RWPE2 (cell line): Measurements from ENCODE around the gene SLC2A8.

ENCODE experiments used
- ATAC-seq: fragments of 200-7000 bp; cut with Tn5 transposase; 3 replicates; pipeline ENCODE4 v1.9.1; 2021; ENCODE audit warnings: low read depth
- DNase-seq: peaks from one replicate; pipeline ENCODE4 v3.0.0-alpha.2; 2020; ENCODE audit warnings: low spot score
- H3K27ac ChIP-seq: fragments of 450-650 bp; 2 replicates; pipeline ENCODE4 v1.5.1; 2017; ENCODE audit warnings: mild to moderate bottlenecking; ENCODE audit not compliant: poor library complexity, severe bottlenecking
- H3K27me3 ChIP-seq: fragments of 250-450 bp; sonication (Bioruptor Pico); 2 replicates; pipeline ENCODE4 v1.5.1; 2021; ENCODE audit warnings: mild to moderate bottlenecking, moderate library complexity; ENCODE audit not compliant: insufficient read depth, poor library complexity, severe bottlenecking
- H3K36me3 ChIP-seq: fragments of 250-450 bp; sonication (Bioruptor Pico); 2 replicates; pipeline ENCODE4 v1.5.1; 2020; ENCODE audit warnings: low read depth, mild to moderate bottlenecking, moderate library complexity
- H3K4me1 ChIP-seq: fragments of 250-450 bp; sonication (Bioruptor Pico); 2 replicates; pipeline ENCODE4 v1.5.1; 2021; ENCODE audit warnings: mild to moderate bottlenecking, moderate library complexity; ENCODE audit not compliant: insufficient read depth, poor library complexity, severe bottlenecking
- H3K4me3 ChIP-seq: fragments of 250-450 bp; sonication (Bioruptor Pico); 2 replicates; pipeline ENCODE4 v1.5.1; 2021; ENCODE audit warnings: mild to moderate bottlenecking, moderate library complexity; ENCODE audit not compliant: severe bottlenecking
- H3K9me3 ChIP-seq: fragments of 250-450 bp; sonication (Bioruptor Pico); 2 replicates; pipeline ENCODE4 v1.5.1; 2021; ENCODE audit warnings: mild to moderate bottlenecking, moderate library complexity; ENCODE audit not compliant: severe bottlenecking
- TF ChIP-seq, protein P1 (sequence below): fragments of 450-650 bp; IDR thresholded peaks from one replicate; pipeline ENCODE4 v1.5.1; 2017; ENCODE audit warnings: mild to moderate bottlenecking, moderate library complexity; ENCODE audit not compliant: poor library complexity, severe bottlenecking

Gene SLC2A8

DNA sequence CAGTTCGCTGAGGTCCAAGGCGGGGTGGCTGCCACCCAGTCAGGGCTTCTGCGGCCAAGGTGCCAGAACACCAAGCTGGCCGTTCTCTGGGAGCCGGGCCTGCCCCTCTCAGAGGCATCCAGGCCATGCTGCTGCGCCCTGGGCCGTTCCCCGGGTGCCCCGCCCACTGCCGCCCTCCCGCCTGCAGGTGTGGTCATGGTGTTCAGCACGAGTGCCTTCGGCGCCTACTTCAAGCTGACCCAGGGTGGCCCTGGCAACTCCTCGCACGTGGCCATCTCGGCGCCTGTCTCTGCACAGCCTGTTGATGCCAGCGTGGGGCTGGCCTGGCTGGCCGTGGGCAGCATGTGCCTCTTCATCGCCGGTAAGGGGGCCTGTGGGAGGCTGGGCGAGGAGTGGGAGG, 7.7 kb downstream of the SLC2A8 start:
- H3K36me3 ChIP-seq = no peaks in the 10 kb centered on the region; the same call in 1 of the 2 replicates
- DNase-seq = no peak
- H3K4me3 ChIP-seq = no peak overlapping the region
- no peak overlapping the region for H3K27ac ChIP-seq
- H3K4me1 ChIP-seq = no peaks in the 10 kb centered on the region
- no peaks in the 10 kb centered on the region for H3K9me3 ChIP-seq
- no peak for ATAC-seq
- TF ChIP-seq, protein P1, sequence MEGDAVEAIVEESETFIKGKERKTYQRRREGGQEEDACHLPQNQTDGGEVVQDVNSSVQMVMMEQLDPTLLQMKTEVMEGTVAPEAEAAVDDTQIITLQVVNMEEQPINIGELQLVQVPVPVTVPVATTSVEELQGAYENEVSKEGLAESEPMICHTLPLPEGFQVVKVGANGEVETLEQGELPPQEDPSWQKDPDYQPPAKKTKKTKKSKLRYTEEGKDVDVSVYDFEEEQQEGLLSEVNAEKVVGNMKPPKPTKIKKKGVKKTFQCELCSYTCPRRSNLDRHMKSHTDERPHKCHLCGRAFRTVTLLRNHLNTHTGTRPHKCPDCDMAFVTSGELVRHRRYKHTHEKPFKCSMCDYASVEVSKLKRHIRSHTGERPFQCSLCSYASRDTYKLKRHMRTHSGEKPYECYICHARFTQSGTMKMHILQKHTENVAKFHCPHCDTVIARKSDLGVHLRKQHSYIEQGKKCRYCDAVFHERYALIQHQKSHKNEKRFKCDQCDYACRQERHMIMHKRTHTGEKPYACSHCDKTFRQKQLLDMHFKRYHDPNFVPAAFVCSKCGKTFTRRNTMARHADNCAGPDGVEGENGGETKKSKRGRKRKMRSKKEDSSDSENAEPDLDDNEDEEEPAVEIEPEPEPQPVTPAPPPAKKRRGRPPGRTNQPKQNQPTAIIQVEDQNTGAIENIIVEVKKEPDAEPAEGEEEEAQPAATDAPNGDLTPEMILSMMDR = no peak
- no peaks in the 10 kb centered on the region for H3K27me3 ChIP-seq

DNA sequence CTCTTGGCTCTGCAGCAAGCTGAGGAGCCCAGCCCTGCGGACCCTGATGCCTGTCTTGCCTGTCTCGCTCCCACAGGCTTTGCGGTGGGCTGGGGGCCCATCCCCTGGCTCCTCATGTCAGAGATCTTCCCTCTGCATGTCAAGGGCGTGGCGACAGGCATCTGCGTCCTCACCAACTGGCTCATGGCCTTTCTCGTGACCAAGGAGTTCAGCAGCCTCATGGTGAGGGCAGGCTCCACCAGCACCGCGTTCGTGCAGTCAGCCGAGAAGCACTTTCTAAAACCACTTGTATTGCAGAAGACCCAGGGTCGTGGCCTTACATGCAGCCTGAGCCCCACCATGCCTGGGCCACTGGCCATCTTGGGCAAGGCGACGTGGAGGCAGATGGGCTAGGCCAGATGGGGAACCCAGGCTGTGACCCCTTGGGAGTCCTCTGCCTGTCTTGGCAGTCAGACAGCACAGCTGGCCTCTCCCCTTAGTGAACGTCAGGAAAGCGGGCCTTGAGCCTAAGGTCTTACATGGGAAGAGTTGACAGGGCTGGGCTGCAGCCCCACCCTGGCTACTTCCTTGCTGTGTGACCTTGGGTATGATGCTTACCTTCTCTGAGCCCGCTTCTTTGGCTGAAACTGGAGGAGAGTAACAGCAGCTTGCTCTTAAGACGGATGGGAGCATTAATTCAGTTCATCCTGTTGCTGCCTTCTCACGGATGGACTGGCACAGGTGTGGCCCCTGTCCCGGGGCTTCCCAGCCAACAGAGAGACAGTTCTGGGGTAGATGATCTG, 8.6 kb downstream of the SLC2A8 start:
- TF ChIP-seq, protein P1 = no peak
- H3K9me3 ChIP-seq = no peaks in the 10 kb centered on the region
- DNase-seq (no peak), ATAC-seq (no peak)
- no peak overlapping the region for H3K27ac ChIP-seq
- H3K4me3 ChIP-seq = no peak overlapping the region
- no peaks in the 10 kb centered on the region; the same call in 1 of the 2 replicates for H3K36me3 ChIP-seq
- no peaks in the 10 kb centered on the region for H3K27me3 ChIP-seq
- H3K4me1 ChIP-seq = no peaks in the 10 kb centered on the region

DNA sequence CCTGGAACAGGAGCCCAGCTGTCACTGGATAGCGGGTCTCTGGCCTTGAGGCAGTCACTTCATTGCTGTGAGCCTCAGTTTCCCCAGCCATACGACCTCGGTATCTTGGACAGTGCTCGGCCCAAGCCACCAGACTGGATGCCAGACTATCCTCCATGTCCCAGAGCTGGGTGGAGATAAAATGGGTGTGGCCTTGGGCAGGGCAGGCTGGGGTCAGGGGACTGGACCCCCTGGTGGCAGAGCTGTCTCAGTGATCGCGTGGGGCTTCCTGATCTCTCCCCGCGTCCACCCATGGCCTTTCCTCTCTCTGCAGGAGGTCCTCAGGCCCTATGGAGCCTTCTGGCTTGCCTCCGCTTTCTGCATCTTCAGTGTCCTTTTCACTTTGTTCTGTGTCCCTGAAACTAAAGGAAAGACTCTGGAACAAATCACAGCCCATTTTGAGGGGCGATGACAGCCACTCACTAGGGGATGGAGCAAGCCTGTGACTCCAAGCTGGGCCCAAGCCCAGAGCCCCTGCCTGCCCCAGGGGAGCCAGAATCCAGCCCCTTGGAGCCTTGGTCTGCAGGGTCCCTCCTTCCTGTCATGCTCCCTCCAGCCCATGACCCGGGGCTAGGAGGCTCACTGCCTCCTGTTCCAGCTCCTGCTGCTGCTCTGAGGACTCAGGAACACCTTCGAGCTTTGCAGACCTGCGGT, 10.0 kb downstream of the SLC2A8 start:
- H3K27ac ChIP-seq = no peak overlapping the region
- TF ChIP-seq, protein P1 = no peak

DNA sequence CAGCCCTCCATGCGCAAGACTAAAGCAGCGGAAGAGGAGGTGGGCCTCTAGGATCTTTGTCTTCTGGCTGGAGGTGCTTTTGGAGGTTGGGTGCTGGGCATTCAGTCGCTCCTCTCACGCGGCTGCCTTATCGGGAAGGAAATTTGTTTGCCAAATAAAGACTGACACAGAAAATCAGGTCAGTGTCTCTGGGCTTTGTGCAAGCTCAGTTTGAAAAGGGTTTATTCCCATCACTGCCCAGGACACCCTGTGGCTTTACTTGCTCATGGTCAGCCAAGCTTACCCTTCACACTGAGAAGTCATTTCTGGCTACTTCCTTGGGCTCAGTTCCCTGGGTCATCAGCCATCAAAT, 10.5 kb downstream of the SLC2A8 start:
- Histone ChIP-seq H3K4me3 (no peak overlapping the region), H3K4me1 (no peaks in the 10 kb centered on the region), H3K27me3 (no peaks in the 10 kb centered on the region), H3K36me3 (no peaks in the 10 kb centered on the region), H3K27ac (no peak overlapping the region), H3K9me3 (no peaks in the 10 kb centered on the region)
- DNase-seq (no peak), ATAC-seq (no peak)
- TF ChIP-seq, protein P1 = no peak

More for the DNA sequence above, 10.0 kb downstream of the SLC2A8 start:
- no peaks in the 10 kb centered on the region for H3K36me3 ChIP-seq
- DNase-seq (no peak), ATAC-seq (no peak)
- H3K27me3 ChIP-seq = no peaks in the 10 kb centered on the region
- H3K4me1 ChIP-seq = no peaks in the 10 kb centered on the region
- H3K9me3 ChIP-seq = no peaks in the 10 kb centered on the region
- no peak overlapping the region for H3K4me3 ChIP-seq

DNA sequence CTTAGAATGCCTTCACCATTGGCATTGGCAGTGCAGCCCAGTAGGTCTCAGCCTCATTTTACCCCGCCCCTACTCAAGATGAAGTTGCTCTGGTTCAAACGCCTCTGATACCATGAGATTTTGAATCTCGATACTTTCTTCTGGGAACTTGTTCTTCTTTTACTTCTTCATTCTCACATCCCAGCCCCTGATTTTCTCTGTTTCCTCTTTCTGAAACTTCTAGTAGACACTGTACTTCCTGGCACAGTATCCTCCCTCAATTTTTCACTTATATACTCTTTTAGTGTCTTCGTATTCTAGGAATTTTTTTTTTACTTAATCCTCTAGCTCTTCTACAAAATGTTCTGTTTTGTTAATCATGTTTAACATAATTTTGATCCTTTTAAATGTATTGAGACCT, 14.2 kb downstream of the SLC2A8 start:
- H3K4me1 ChIP-seq = no peaks in the 10 kb centered on the region
- no peak for ATAC-seq
- no peaks in the 10 kb centered on the region for H3K27me3 ChIP-seq
- no peaks in the 10 kb centered on the region for H3K36me3 ChIP-seq
- no peak overlapping the region for H3K27ac ChIP-seq
- no peak for DNase-seq
- no peak overlapping the region for H3K4me3 ChIP-seq
- no peaks in the 10 kb centered on the region for H3K9me3 ChIP-seq
- TF ChIP-seq, protein P1 = no peak
